ENCODE measurements around the gene IGFBP1.

DNA sequence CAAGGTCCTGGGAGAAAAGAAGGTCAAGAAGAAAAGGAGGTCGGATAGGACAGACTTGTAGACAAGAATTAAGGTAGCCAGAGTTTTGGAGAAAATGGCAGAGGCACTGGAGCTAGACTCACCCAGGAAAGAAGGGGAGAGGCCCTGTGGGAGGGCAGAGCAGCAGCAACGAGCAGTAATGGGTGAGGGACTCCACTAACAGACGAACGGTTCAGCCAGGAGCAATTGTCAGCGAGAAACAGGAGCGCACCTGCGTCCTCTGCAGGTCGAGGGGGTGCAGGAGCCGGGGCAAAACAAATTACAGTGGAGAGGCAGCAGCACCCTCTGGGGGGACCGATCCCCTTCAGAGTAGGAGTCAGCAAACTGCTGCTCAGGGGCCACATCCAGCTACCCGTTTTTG is 51.3 kb downstream of the IGFBP1 start:
- TF ChIP-seq, protein P1, sequence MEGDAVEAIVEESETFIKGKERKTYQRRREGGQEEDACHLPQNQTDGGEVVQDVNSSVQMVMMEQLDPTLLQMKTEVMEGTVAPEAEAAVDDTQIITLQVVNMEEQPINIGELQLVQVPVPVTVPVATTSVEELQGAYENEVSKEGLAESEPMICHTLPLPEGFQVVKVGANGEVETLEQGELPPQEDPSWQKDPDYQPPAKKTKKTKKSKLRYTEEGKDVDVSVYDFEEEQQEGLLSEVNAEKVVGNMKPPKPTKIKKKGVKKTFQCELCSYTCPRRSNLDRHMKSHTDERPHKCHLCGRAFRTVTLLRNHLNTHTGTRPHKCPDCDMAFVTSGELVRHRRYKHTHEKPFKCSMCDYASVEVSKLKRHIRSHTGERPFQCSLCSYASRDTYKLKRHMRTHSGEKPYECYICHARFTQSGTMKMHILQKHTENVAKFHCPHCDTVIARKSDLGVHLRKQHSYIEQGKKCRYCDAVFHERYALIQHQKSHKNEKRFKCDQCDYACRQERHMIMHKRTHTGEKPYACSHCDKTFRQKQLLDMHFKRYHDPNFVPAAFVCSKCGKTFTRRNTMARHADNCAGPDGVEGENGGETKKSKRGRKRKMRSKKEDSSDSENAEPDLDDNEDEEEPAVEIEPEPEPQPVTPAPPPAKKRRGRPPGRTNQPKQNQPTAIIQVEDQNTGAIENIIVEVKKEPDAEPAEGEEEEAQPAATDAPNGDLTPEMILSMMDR (IDR thresholded peaks at IDR 0.05), result no peak
- no peak for TF ChIP-seq POLR2A (IDR thresholded peaks at IDR 0.05)

Measured in thyroid gland (tissue), 4 donors.